Measurements from ENCODE around the gene MEGF8.
"Not testable (repeated sequence)": the region's sequence is repeated elsewhere in the genome, so short reads cannot be mapped to it uniquely, and the experiment has no call there.

MEGF8 gene

GRCh38 chr19:42335374-42335936, 10.0 kb downstream of the MEGF8 start:
- Histone ChIP-seq H3K36me3 (ENCODE audit: control insufficient read depth, insufficient read depth, low read length) (no peaks in the 10 kb centered on the region), H3K27ac (no peak overlapping the region), H3K4me2 (ENCODE audit: low read length) (no peak overlapping the region), H3K9ac (no peak overlapping the region), H3K27me3 (ENCODE audit: control insufficient read depth, insufficient read depth, low read length) (no peaks in the 10 kb centered on the region), H3K4me1 (no peaks in the 10 kb centered on the region), H3K79me2 (no peaks in the 10 kb centered on the region), H3K9me3 (ENCODE audit: control insufficient read depth, low read length) (no peaks in the 10 kb centered on the region), H2AFZ (no peak overlapping the region), H3K4me3 (ENCODE audit: low read depth, low read length) (no peak overlapping the region)
- TF ChIP-seq CTCF (IDR thresholded peaks at IDR 0.05), result no peak

GRCh38 chr19:42335971-42336370, 10.5 kb downstream of the MEGF8 start:
- TF ChIP-seq CTCF (IDR thresholded peaks at IDR 0.05), result no peak
- H3K27ac ChIP-seq, result no peak overlapping the region
- H3K4me3 ChIP-seq (ENCODE audit: low read depth, low read length), result no peak overlapping the region
- H3K4me1 ChIP-seq, result no peaks in the 10 kb centered on the region
- no peaks in the 10 kb centered on the region for H3K36me3 ChIP-seq (ENCODE audit: control insufficient read depth, insufficient read depth, low read length)
- no peak overlapping the region for H2AFZ ChIP-seq
- H3K9ac ChIP-seq, result no peak overlapping the region
- H3K9me3 ChIP-seq (ENCODE audit: control insufficient read depth, low read length), result no peaks in the 10 kb centered on the region
- H3K4me2 ChIP-seq (ENCODE audit: low read length), result no peak overlapping the region
- H3K27me3 ChIP-seq (ENCODE audit: control insufficient read depth, insufficient read depth, low read length), result no peaks in the 10 kb centered on the region
- H3K79me2 ChIP-seq, result no peaks in the 10 kb centered on the region

GRCh38 chr19:42339126-42339860, 13.9 kb downstream of the MEGF8 start:
- not testable (repeated sequence) for H3K36me3 ChIP-seq (ENCODE audit: control insufficient read depth, insufficient read depth, low read length); H3K4me1 ChIP-seq

GRCh38 chr19:42339922-42340321, 14.5 kb downstream of the MEGF8 start:
- not testable (repeated sequence) for H3K36me3 ChIP-seq (ENCODE audit: control insufficient read depth, insufficient read depth, low read length); H3K9ac ChIP-seq; H3K27me3 ChIP-seq (ENCODE audit: control insufficient read depth, insufficient read depth, low read length); H3K27ac ChIP-seq; H3K79me2 ChIP-seq; H3K4me2 ChIP-seq (ENCODE audit: low read length); H3K4me3 ChIP-seq (ENCODE audit: low read depth, low read length); H3K9me3 ChIP-seq (ENCODE audit: control insufficient read depth, low read length); H2AFZ ChIP-seq; H3K4me1 ChIP-seq

More at GRCh38 chr19:42339126-42339860, 13.9 kb downstream of the MEGF8 start:
- not testable (repeated sequence) for H3K4me2 ChIP-seq (ENCODE audit: low read length); H3K4me3 ChIP-seq (ENCODE audit: low read depth, low read length); H3K9ac ChIP-seq; H2AFZ ChIP-seq; H3K9me3 ChIP-seq (ENCODE audit: control insufficient read depth, low read length); H3K27me3 ChIP-seq (ENCODE audit: control insufficient read depth, insufficient read depth, low read length); H3K27ac ChIP-seq; H3K79me2 ChIP-seq

GRCh38 chr19:42343344-42344110, 18.1 kb downstream of the MEGF8 start:
- H2AFZ ChIP-seq, result no peak overlapping the region
- peaks cover 2% of the 10 kb centered on the region for H3K79me2 ChIP-seq
- H3K4me1 ChIP-seq, result no peaks in the 10 kb centered on the region
- TF ChIP-seq CTCF (IDR thresholded peaks at IDR 0.05), result no peak
- H3K9ac ChIP-seq, result no peak overlapping the region
- H3K27me3 ChIP-seq (ENCODE audit: control insufficient read depth, insufficient read depth, low read length), result no peaks in the 10 kb centered on the region
- H3K4me2 ChIP-seq (ENCODE audit: low read length), result no peak overlapping the region
- H3K9me3 ChIP-seq (ENCODE audit: control insufficient read depth, low read length), result no peaks in the 10 kb centered on the region
- H3K27ac ChIP-seq, result no peak overlapping the region
- no peaks in the 10 kb centered on the region for H3K36me3 ChIP-seq (ENCODE audit: control insufficient read depth, insufficient read depth, low read length)
- no peak overlapping the region for H3K4me3 ChIP-seq (ENCODE audit: low read depth, low read length)
